Endothelial cell of umbilical vein (primary cell): ENCODE results near the gene CBFB. TPM values are rescaled to one million over a fixed set of nuclear protein-coding genes. Genes with fewer than 3 reads are reported as not detected.

Experiments used
- BruUV-seq: library from RNA; stranded (reverse); fragments of 400-500 nt; replicated peaks from 2 replicates; lab custom pipeline; 2021; lab: Mats Ljungman, UMichigan
- CTCF ChIA-PET: fragments of 300-600, 350-600 bp; sonication (Branson Sonifier 250); formaldehyde crosslinking; loops from one replicate; lab custom pipeline; 2021; ENCODE audit warnings: antibody characterized with exemption, inconsistent platforms; lab: Charles Lee
- POLR2A ChIA-PET: fragments of 300-600, 350-600 bp; sonication (Branson Sonifier 250); formaldehyde crosslinking; loops from one replicate; lab custom pipeline; 2021; ENCODE audit warnings: antibody characterized with exemption, inconsistent platforms; lab: Charles Lee
- DNase-seq: peaks from one replicate; pipeline ENCODE4 v3.0.0-alpha.2; 2011; ENCODE audit warnings: low read depth, low spot score
- FAIRE-seq: peaks from 2 replicates; lab custom pipeline; 2011; peaks lifted over from hg19 to GRCh38; lab: Jason Lieb, UNC
- H2AFZ ChIP-seq: 2 replicates; pipeline ENCODE4 v1.6.0; 2012; ENCODE audit warnings: low read depth, low read length, control low read depth, inconsistent platforms
- H3K27ac ChIP-seq: 2 replicates; pipeline ENCODE4 v1.5.1; 2011; ENCODE audit warnings: low read depth, mild to moderate bottlenecking, control low read depth, low read length, moderate library complexity; ENCODE audit not compliant: insufficient read depth
- H3K27me3 ChIP-seq, 2 experiments: 2 replicates each; pipeline versions ENCODE4 v1.6.0 to v1.6.1; 2011; ENCODE audit warnings: low read length in 2 of 2, mixed read lengths in 1 of 2; ENCODE audit not compliant: control insufficient read depth in 2 of 2, insufficient read depth in 2 of 2
- H3K36me3 ChIP-seq, 2 experiments: 2 replicates in 1 of 2; 3 replicates in 1 of 2; pipeline ENCODE4 v1.5.1; 2011; ENCODE audit warnings: low read length in 2 of 2, mild to moderate bottlenecking in 1 of 2, moderate library complexity in 1 of 2; ENCODE audit not compliant: control insufficient read depth in 2 of 2, insufficient read depth in 2 of 2; ENCODE audit errors: extremely low read depth in 1 of 2
- H3K4me1 ChIP-seq: 3 replicates; pipeline ENCODE4 v1.5.1; 2011; ENCODE audit warnings: mild to moderate bottlenecking, low read length; ENCODE audit not compliant: control insufficient read depth, insufficient read depth; ENCODE audit errors: extremely low read depth
- H3K4me2 ChIP-seq: 2 replicates; pipeline ENCODE4 v1.6.1; 2011; ENCODE audit warnings: low read length, control low read depth, mixed read lengths; ENCODE audit not compliant: insufficient read depth
- H3K4me3 ChIP-seq, 3 experiments: fragments of 200-600 bp in 1 of 3; sonication (generic), shearing (Covaris generic) in 1 of 3; replicated peaks in 1 of 3; 2 replicates each; pipeline ENCODE4 v1.5.1; 2011 to 2016; ENCODE audit warnings: control low read depth in 3 of 3, low read length in 3 of 3, mild to moderate bottlenecking in 2 of 3, inconsistent platforms in 1 of 3, low read depth in 1 of 3, moderate library complexity in 1 of 3; ENCODE audit not compliant: insufficient read depth in 1 of 3
- H3K79me2 ChIP-seq: 2 replicates; pipeline ENCODE4 v1.6.0; 2012; ENCODE audit warnings: low read length, inconsistent platforms; ENCODE audit not compliant: control insufficient read depth, insufficient read depth
- H3K9ac ChIP-seq: replicated peaks from 2 replicates; pipeline ENCODE3; 2011; ENCODE audit warnings: low read length, control low read depth; ENCODE audit not compliant: insufficient read depth; ENCODE audit errors: extremely low read depth
- H3K9me1 ChIP-seq: replicated peaks from 3 replicates; pipeline ENCODE4 v1.6.0; 2011; ENCODE audit warnings: mild to moderate bottlenecking, low read length; ENCODE audit not compliant: control insufficient read depth, insufficient read depth; ENCODE audit errors: extremely low read depth
- H3K9me3 ChIP-seq: replicated peaks from 2 replicates; pipeline ENCODE4 v1.5.1; 2012; ENCODE audit warnings: low read length, inconsistent platforms; ENCODE audit not compliant: control insufficient read depth, insufficient read depth
- H4K20me1 ChIP-seq: replicated peaks from 2 replicates; pipeline ENCODE3; 2011; ENCODE audit warnings: mild to moderate bottlenecking, low read length; ENCODE audit not compliant: control insufficient read depth, insufficient read depth; ENCODE audit errors: extremely low read depth
- EZH2 ChIP-seq: IDR thresholded peaks from 2 replicates; pipeline ENCODE4 v1.6.1; 2012; ENCODE audit warnings: borderline replicate concordance, low read depth, mild to moderate bottlenecking, moderate library complexity, low read length, inconsistent platforms; ENCODE audit not compliant: severe bottlenecking
- FOS ChIP-seq: IDR thresholded peaks from 2 replicates; pipeline ENCODE4 v1.6.1; 2011; ENCODE audit warnings: mild to moderate bottlenecking, low read length, moderate library complexity, borderline replicate concordance; ENCODE audit not compliant: insufficient read depth
- GATA2 ChIP-seq: IDR thresholded peaks from 2 replicates; pipeline ENCODE4 v1.7.0; 2011; ENCODE audit warnings: low read depth, mild to moderate bottlenecking, moderate library complexity, mixed read lengths, low read length; ENCODE audit not compliant: insufficient read length, insufficient read depth
- JUN ChIP-seq: IDR thresholded peaks from 2 replicates; pipeline ENCODE4 v1.6.1; 2011; ENCODE audit warnings: borderline replicate concordance, low read depth; ENCODE audit not compliant: insufficient read length, insufficient read depth
- MYC ChIP-seq: IDR thresholded peaks from one replicate; pipeline ENCODE4 v1.6.1; 2011; ENCODE audit warnings: mild to moderate bottlenecking, low read depth, low read length
- POLR2A ChIP-seq: IDR thresholded peaks from 2 replicates; pipeline ENCODE4 v1.6.1; 2012; ENCODE audit warnings: low read depth, mild to moderate bottlenecking, control low read depth, low read length
- POLR2AphosphoS5 ChIP-seq: IDR thresholded peaks from 2 replicates; pipeline ENCODE4 v1.6.1; 2012; ENCODE audit warnings: low read depth, mild to moderate bottlenecking, control low read depth, low read length, moderate library complexity; ENCODE audit not compliant: insufficient read depth
- dilution Hi-C: fragments of 300-500 bp; cut with MboI; formaldehyde crosslinking; loops from one replicate; pipeline ENCODE4 v1.15.0; 2019; ENCODE audit warnings: low sequenced_read_pairs; ENCODE audit not compliant: extremely low pct_ligation_motif_present
- intact Hi-C: fragments of 100-400 bp; cut with micrococcal nuclease; formaldehyde crosslinking; loops from one replicate; pipeline ENCODE4 v1.10.0; 2022
- polyA plus RNA-seq, 4 experiments: library from polyadenylated mRNA; depleted of rRNA in 3 of 4; stranded (reverse) in 3 of 4; unstranded in 1 of 4; fragments of >200 nt; gene quantifications; 2 replicates each; pipeline versions ENCODE4 v1.2.1 to v1.2.3, GENCODE V29; 2011 to 2012; ENCODE audit warnings: missing spikeins in 1 of 4
- total RNA-seq: library from RNA; stranded (reverse); gene quantifications from 2 replicates; pipeline ENCODE4 v1.2.3, GENCODE V29; 2021
- TF ChIP-seq, protein P1 (sequence below), 2 donors: IDR thresholded peaks; 1 replicate in 1 of 2; 2 replicates in 1 of 2; pipeline ENCODE4 v1.5.1; 2011; ENCODE audit warnings: low read length in 2 of 2, mild to moderate bottlenecking in 2 of 2, moderate library complexity in 2 of 2, control low read depth in 1 of 2, inconsistent platforms in 1 of 2, low read depth in 1 of 2; ENCODE audit not compliant: insufficient read depth in 1 of 2; ENCODE audit errors: extremely low read depth in 1 of 2
- TF ChIP-seq, protein P2 (sequence below): IDR thresholded peaks from 2 replicates; pipeline ENCODE4 v1.6.1; 2011; ENCODE audit not compliant: insufficient read depth, insufficient read length

CBFB gene
- total and polyA plus RNA-seq, 2 donors (not counting 3 experiments of a cell fraction or from before 2014, with no cell fraction given): 27.8 to 103 TPM

DNA sequence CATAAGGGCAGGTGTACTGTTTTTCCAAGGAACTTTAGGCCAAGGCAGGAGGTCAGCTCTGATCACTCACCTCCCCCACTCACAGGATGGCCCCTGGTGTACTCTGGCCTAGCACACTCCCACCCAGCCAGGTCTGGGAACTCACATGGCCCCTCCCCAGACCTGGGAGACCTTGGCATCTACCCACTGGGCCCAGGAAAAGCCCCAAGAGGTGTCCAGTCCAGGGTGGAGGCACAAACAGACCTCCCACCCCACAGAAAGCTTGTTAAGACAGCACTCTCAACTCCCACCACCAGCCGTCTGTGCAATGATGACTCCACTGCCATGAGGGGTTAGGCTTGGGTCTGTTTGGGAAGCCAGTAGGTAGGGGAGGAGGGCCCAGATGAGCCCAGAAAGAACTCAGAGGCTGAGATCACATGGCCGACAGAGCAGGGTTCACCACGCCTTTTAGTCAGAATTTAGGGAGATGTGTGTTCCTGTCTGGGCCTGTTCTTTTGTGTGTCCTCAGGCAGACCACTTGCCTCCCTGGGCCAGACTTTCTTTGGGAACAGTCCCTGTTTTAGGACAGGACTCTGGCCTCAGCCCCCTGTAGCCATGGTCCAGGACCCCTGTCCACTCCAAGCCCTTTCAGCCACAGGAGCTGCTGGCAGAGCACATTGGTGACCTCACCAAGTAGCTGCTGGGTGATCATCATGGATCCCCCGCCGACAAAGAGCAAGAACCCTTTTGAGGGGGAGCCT, 12.1 kb upstream of the CBFB start:
- dilution Hi-C loops (no loop called here), intact Hi-C loops (no loop called here)
- BruUV-seq: no TSS peak
- Histone ChIP-seq H2AFZ (no peak overlapping the region), H4K20me1 (no peaks in the 10 kb centered on the region), H3K4me3 (no peak overlapping the region), H3K9ac (no peak overlapping the region), H3K4me2 (no peak overlapping the region), H3K36me3 (no peaks in the 10 kb centered on the region), H3K27me3 (no peaks in the 10 kb centered on the region), H3K9me3 (no peaks in the 10 kb centered on the region), H3K9me1 (no peaks in the 10 kb centered on the region), H3K27ac (no peak overlapping the region), H3K4me1 (peaks cover 4% of the 10 kb centered on the region), H3K79me2 (no peaks in the 10 kb centered on the region)
- DNase-seq (no peak), FAIRE-seq (no peak)
- TF ChIP-seq, protein P1, sequence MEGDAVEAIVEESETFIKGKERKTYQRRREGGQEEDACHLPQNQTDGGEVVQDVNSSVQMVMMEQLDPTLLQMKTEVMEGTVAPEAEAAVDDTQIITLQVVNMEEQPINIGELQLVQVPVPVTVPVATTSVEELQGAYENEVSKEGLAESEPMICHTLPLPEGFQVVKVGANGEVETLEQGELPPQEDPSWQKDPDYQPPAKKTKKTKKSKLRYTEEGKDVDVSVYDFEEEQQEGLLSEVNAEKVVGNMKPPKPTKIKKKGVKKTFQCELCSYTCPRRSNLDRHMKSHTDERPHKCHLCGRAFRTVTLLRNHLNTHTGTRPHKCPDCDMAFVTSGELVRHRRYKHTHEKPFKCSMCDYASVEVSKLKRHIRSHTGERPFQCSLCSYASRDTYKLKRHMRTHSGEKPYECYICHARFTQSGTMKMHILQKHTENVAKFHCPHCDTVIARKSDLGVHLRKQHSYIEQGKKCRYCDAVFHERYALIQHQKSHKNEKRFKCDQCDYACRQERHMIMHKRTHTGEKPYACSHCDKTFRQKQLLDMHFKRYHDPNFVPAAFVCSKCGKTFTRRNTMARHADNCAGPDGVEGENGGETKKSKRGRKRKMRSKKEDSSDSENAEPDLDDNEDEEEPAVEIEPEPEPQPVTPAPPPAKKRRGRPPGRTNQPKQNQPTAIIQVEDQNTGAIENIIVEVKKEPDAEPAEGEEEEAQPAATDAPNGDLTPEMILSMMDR (IDR thresholded peaks at IDR 0.05; ENCODE audit: extremely low read depth in 1 of 2, insufficient read depth in 1 of 2, low read depth in 1 of 2, low read length in 2 of 2): no peak
- TF ChIP-seq, protein P2, sequence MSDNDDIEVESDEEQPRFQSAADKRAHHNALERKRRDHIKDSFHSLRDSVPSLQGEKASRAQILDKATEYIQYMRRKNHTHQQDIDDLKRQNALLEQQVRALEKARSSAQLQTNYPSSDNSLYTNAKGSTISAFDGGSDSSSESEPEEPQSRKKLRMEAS: no peak
- TF ChIP-seq POLR2A: no peak
- no peak for TF ChIP-seq GATA2
- no peak for TF ChIP-seq MYC
- TF ChIP-seq FOS: no peak
- TF ChIP-seq EZH2: no peak
- no peak for TF ChIP-seq JUN
- no peak for TF ChIP-seq POLR2AphosphoS5
- ChIA-PET POLR2A (no interaction called here), CTCF (interaction anchor here (1.2 to 9.1 kb wide), 21 partner anchors 10 to 228 kb away, joined by 3 to 302 read pairs (median 7); partner anchors contain the start of genes B3GNT9, CBFB, CES3 and FBXL8)
